GDM1 (cell line): Measurements from ENCODE around the gene FUT8.
"Not testable (repeated sequence)": the region's sequence is repeated elsewhere in the genome, so short reads cannot be mapped to it uniquely, and the experiment has no call there.

Experiments
- DNase-seq: peaks from one replicate; lab custom pipeline; 2025; lab: John Stamatoyannopoulos, UW

The FUT8 gene

DNA sequence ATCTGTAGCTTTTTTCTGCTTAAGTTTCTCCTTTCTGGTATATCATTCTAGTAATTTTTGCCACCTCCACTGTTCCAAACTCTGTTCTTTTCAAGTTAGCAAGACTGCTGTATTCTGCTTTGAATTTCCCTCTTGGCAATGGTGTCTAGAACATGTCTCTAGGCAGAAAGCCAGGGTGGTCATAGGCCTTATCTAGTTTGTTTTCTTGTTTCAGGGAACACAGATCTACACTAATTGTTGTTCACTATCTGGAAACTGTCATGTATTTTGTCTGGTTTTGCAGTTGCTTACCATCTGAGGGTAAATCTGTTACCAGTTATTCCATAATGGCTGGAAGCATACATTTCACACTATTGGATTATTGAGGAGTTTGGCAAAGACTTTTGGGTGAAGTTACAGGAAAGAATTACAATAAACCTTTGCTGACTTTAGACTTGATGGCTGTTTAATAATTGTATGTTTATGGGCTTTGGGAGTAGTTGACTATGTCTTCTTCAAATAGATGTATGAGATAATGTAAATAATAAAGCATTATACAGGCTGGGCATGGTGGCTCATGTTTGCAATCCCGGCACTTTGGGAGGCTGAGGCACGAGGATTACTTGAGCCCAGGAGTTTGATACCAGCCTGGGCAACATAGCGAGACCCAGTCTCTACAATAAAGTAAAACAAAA is 41.4 kb downstream of the FUT8 start:
- DNase-seq = no peak

DNA sequence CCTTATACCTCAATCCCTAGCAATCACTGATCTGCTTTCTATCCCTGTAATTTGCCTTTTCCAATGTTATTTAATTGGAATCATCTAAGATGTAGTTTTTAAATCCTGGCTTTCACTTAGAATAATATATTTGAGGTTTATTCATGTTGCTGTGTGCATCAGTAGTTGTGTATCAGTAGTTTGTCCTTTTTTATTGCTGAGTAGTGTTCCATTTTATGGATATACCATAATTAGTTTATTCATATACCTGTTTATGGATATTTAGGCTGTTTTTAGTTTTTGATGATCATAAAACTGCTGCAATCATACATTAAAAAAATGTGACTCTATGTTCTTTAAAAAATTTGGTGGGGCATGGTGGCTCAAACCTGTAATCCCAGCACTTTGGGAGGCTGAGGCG is 43.7 kb downstream of the FUT8 start:
- no peak for DNase-seq

DNA sequence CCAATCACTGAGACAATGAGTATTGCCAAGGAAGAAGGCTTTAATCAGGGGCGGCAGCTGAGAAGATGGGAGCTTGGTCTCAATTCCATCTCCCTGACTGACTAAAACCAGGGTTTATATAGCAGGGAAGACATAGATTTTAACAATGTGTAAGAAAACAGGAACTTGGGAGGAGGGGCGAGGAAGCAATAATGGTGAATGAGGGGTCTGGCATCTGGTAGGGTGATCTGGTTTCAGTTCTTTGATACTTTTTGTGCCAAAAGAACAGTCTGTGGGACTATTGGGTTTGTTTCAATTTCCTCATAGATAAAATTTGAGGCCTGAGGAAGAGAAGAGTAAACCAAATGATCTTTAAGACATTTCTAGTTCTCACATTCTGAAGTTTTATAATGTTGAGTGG is 49.2 kb downstream of the FUT8 start:
- DNase-seq = peak; percentile 23

DNA sequence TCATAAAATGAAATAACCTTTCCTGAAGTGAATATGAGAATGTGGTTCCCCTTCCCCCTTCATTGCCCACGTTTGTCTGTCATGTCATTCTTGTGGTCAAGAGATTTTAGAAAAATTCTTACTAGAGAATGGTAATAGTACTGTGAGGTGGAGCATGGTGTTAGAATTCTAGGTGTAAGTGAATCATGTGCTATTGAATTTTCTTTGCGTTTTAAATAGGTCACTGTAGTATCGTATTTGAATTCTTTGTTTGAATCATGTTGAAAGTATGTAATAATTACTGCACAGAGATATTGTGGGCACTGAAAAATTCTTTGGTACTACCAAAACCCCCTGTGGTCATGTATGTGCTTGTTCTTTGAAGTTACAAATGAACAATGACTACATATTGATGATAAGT is 49.9 kb downstream of the FUT8 start:
- no peak for DNase-seq

DNA sequence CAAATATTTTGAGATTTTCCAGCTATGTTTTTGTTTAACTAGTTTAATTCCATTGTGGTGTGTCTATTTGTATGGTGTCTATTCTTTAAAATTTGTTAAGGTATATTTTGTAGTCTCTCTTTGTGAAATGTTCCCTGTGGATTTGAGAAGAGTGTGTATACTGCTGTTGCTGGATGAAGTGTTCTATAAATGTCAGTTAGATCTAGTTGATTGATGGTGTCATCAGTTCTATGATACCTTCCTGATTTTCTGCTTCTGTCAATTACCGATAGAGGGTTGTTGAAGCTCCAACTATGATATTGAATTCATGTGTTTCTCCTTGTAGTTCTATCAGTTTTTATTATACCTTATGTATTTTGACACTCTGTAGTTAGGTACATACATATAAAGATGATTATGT is 53.1 kb downstream of the FUT8 start:
- no peak for DNase-seq

DNA sequence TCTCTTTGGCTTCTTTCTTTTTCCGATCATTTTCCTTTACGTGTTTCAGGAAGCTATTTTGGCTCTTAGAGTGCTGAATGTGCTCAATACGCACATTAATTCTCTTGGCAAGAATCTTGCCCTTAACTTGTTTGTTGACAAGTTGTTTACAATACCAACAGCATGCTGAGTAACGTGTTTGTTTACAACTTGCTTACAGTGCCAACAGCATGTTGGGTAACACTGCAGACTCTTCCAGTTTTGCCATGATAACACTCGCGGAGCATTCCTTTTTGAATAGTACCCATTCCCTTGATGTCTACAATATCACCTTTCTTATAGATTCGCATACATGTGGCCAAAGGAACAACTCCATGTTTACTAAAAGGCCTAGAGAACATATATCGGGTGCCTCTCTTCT is 55.4 kb downstream of the FUT8 start:
- DNase-seq = not testable (repeated sequence)

DNA sequence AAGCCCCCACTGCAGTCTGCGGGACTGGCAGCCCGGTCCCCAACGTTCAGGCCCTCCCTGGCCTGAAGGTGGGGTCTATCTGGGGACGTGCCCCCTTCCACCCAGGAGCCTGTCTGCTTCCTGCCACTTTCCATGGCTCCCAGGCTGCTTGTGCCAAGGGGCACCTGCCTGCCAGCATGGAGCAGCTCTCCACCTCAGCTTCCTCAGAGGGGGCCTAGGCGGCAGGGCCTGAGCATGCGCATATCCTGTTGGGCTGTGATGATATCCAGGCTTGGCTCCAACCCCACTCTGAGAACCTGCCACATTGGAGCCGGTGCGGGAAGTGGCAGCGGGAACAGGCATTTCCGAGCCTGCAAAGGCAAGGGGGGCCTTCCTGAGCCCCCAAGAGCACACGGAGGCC is 57.4 kb downstream of the FUT8 start:
- no peak for DNase-seq

DNA sequence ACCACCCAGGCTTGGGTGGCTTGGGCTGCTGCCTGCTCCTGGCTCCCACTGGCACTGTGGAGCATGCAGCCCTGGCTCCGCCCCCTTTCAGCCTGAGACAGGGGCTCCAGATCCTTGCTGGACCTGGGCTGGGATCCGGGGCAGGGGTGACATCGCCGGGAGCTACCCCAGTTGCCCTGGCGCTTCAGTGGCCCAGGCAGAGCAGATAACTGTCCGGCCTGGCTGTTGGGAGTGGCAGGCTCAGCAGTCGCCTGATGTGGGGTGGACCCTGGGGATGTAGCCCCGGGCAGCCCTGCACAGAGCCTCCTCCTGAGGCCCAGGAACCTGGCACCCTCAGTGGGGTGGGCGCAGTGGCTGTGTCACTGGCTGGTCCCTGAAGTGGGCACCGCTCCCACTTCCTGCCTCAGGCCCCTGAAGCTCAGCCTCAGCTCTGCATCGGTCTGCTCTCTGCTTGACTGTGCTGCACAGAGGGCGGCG is 57.9 kb downstream of the FUT8 start:
- DNase-seq = no peak

DNA sequence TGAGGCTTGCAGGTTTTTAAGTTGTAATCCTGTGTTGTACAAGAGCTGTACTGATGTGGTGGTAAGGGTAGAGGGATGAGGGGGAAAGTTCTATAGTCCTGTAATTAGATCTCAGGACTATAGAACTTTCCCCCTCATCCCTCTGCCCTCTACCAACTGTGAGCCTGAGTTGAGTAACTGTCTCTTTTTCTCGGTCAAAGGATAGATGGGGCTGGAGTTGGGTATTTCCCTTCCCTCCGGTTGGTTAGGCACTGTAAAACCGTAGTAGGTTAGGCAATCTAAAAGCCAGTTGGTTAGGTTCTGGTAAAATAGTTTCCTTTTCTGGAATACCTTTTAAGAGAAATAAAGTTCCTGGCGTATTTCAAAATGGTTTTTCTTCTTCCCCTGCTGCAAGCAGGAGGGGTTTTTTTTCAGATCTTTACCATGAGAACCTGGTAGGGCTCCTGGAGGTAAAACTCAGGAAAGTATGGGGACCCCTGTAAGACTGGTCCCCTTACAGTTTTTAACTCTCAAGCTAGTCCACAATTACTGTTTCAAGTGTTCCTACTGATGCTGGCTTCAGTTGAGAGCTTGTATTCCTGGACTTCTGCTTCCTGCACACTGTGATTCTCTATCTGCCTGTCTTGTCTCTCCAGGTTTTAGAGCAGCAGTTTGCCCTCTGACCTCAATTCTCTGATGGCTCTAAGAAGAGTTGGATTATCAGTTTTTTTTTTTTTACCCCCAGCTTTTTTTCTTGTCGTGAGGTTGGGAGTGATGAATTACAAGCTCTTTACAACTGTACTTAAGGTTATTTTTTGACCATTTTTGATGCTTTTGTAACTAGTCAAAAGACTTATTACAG is 58.7 kb downstream of the FUT8 start:
- no peak for DNase-seq

DNA sequence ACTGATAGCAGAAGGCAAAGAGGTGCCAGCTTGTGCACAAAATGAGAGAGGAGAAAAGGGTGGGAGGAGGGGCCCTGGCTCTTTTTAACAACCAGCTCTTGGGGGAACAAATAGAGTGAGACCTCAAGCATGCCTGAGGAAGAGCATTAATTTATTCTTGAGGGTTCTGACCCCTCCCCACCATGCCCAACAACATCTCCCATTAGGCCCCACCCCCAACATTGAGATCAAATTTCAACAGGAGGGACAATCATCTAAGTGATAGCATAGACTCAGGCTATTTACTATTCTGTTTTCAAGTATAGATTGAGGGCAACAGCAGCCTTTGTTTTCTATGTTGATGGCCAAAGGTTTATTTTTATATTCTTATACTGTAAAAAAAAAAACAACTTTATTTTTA is 59.7 kb downstream of the FUT8 start:
- DNase-seq = no peak

DNA sequence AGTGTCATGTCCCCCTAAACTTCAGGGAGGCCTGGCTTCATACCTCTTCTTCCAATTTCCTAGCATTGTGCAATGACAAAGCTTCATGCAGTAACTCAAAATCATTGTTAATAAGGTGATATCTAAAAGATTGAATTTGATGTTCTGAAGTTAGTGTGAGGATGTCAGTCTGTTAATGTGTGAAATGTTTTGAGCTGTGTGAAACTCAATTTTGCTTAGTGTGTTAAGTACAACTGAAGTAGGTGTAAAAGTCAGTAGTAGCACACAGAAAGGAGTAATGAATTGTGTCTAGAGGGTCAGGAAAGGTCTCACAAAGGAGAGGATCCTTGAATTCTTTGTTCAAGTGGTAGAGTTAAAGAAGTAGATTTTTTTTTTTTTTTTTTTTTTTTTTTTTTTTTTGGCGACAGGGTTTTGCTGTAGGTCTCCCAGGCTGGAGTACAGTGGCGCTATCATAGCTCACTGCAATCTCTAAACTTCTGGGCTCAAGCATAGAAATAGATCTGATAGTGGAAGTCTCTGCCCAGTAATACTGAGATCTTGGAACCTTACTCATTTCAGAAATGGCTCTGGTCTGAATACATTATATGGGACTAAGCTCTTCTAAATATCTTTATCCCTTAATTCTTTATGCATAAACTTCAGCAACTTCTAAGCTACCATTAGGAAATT is 63.9 kb downstream of the FUT8 start:
- no peak for DNase-seq

DNA sequence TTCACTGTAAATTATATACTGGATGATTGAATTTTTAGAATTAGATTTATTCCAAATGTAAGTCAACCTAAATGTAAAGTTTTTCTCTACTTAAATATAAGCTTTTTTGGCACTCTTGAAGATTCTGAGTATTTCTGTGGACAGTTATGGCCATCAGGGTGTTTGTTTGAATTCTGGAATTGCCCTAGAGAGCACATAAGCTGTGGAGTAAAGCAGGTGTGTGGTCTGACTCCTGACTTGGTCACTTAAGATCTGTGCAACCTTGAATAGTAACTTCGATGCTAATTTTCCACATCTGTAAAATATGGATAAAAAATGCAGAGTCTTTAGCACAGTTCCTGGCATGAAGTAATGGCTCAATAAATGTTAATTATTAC is 64.4 kb downstream of the FUT8 start:
- no peak for DNase-seq

DNA sequence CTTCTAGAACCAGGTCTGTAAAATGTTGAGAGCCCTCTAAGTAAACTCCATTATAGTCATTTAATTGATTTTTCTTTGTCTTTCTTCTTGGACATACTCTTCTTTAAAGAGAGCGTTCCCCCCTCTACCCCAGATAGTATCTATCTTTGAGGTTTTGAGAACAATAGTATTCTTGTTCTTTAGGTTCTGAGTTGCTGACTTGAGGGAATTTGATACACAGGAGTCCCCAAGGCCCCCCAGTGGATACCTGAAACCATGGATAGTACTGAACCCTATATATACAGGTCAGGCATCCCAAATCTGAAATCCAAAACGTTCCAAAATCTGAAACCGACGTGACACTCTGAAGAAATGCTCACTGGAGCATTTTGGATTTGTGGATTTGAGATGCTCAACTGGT is 65.5 kb downstream of the FUT8 start:
- no peak for DNase-seq

DNA sequence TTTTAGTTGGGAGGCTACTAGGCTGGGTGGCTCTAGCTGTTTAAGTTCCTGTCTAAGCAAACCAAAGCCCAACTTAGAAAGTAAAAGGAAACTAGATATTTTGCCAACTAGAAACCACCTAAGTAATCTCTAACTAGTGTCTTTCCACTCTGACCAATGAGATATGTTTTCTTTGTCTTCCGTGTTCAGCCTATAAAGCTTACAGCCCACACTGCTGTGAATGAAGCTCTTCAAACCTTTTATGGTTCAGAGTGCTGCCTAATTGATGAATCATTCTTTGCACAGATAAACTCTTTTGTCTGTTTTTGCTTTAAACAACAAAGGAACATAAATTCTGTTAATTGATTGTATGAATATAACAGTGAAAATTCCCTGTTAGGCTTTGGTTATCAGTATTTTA is 66.1 kb downstream of the FUT8 start:
- DNase-seq = no peak

DNA sequence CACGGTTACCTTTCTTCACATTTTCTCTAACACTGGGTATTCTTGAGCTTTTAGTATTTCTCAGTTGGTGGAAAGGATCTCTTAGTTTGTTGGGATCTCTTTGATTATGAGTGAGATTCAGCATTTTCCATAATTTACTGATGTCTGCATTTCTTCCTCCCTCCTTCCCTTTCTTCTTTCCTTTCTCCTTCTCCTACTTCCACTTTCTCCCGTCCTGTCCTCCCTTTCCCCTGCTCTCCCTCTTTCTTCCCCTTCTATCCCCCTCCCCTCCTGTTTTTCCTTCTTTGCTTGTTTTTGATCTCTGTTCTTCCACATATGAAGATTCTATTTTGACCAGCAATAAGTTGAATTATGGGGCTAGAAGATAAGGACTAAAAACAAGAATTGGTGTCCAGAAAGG is 66.9 kb downstream of the FUT8 start:
- no peak for DNase-seq

DNA sequence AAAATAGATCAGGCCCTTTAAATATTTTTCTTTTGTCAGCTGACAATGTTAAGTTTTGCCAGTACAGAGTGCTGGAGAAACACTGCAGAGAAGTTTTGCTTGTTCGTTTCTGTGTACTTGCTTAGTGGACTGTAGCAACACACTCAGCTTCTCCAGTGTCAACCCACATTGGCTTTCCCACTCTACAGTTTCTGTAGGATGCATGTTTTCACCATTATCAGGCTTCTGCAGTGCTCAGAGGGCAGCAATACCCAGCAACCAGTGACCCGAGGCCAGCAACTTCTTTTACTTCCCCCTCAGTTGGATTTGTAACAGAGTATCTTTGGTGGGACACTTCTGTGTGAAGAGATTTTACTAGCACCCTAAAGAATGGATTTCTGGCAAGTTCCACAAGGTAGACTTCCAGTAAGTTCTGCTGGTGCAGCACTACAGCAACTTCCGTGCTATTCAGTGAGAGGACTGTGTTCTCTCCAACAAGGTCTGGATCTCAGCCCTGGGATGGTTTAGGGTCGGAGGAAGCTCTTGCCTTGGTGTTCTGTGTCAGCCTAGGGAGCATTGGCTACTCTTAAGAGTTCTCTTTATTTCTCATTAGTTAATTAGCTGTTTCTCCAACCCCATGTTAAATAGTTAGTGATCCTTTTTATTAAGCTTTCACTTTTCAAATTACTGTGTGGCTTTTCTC is 70.4 kb downstream of the FUT8 start:
- DNase-seq = no peak

DNA sequence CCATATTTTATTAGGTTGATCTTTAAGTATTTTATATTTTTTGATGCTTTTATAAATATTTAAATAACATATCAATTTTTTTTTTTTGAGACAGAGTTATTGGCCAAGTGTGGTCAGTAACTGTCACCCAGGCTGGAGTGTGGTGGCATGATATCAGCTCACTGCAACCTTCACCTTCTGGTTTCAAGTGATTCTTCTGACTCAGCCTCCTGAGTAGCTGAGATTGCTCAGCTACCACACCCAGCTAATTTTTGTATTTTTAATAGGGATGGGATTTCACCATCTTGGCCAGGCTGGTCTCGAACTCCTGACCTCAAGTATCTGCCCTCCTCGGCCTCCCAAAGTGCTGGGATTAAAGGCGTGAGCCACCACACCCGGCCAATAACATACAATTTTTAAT is 71.1 kb downstream of the FUT8 start:
- DNase-seq = no peak

DNA sequence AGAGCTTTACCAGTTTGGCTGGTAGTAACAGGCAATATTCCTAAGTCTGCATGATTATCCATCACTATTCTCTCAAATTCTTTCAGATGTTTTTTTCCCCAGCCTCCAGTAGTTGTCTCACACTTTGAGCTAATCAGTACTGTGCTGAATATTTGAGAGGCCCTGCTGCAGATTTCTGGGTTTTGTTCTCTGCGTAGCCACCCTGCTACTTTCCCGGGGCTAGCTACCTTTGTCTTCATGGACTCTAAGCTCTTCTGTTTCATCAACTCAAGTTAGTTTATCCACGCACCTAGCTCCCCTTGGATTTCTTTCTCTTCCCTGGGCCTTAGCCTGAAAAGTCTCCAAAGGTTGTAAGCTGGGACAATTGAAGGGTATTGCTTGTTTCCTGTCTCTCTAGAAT is 73.0 kb downstream of the FUT8 start:
- DNase-seq = no peak

DNA sequence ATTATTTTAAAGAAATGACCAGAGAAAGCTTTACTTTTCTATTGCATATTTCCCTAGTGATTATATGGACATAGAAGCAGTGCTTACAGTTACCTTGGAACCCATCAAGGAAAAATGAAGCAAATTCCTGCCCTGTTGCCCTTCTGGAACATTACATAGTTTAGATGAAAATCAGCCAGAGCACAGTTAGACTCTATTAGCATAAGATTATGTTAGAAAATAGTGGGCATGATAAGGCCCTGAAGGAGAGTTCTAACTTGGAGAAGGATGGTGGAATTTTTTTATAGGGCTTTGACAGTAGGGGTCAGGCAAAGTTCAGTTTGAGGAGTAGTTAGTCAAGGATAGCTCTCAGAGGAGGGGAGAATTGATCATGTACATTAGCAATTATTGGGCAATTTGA is 74.3 kb downstream of the FUT8 start:
- DNase-seq = no peak

DNA sequence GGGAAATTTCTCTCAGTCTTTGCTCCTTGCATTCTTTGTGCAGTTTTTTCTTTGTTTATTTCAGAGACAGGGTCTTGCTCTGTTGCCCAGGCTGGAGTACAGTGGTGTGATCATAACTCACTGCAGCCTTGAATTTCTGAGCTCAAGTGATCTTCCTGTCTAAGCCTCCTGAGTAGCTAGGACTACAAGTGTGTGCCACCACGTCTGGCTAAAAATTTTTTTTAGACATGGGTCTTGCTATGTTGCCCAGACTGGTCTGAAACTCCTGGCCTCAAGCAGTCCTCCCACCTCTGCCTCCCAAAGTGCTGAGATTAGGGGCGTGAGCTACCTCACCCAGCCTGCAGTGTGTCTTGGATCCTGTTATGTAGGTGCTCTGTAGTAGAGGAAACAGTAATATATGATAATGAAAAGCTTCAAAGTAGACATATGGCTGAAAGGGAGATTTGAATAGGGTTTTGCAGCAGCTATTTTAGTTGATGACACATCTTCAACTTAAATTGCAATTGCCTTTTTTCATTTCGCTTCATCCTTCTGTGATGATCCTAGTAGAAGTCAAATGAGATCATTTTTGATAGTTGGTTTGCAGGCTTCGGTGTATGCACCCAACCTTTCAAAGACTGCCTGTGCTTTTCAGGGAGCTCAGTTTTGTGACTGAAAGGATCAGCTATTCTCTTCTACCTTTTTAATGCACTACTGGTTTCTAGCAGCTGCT is 75.4 kb downstream of the FUT8 start:
- DNase-seq = no peak

DNA sequence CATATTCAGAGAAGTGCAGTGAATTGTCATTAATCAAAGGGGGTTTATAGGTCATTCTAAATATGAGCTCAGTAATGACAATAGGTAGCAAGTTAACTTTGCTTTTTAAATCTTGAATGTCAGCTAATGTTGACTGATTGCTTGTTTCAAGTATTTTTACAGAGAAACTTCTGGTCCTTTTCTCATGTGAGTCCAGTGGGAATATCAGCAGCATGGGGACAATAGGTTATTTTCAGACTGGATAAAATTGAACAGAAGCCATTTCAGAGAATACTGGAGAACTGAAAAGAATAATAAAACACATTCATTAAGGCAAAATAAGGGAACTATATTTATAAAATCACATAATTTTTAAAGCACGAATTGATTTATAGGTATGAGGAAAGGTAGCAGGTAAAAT is 78.7 kb downstream of the FUT8 start:
- DNase-seq = no peak

DNA sequence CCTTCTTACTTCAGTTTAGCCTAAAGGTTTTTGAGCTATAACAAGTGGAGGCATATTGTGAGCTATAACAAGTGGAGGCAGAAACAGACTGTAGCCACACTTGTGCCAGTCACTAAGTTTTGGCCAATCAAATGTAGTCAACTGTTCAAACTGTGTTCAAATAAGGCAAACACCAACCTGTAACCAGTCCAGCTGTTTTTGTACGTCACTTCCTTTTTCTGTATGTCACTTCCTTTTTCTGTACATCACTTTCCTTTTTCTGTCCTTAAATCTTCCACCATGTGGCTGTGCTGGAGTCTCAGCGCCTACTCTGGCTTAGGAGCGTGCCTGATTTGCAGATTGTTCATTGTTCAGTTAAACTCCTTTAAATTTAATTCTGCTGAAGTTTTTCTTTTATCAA is 79.7 kb downstream of the FUT8 start:
- no peak for DNase-seq
